ENCODE measurements around the gene UNC80.

UNC80 gene

DNA sequence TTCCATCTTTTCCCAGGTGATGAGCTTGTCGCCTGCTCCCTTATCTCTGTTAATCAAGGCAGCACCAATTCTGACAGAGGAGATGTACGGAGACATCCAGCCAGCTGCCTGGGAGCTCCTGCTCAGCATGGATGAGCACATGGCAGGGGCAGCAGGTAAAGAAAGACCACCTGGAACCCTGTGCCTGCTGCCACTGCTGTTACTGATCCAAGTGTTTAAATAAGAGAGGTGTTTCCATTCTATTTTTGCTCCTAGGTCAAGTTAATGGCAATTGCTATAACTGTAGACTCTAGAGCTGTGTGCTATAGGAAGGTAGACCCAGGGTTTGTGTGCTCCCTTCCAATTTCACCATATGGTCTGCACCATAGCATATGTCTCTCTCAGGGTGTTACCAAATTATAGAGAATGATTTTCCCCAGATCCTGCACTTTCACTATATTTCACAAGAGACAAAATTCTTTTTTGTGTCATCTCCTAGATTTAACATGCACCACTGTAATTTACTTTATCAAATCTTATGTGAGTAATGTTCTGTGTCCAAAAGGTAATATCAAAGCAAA is 142.2 kb downstream of the UNC80 start:
- TF ChIP-seq, protein P1, sequence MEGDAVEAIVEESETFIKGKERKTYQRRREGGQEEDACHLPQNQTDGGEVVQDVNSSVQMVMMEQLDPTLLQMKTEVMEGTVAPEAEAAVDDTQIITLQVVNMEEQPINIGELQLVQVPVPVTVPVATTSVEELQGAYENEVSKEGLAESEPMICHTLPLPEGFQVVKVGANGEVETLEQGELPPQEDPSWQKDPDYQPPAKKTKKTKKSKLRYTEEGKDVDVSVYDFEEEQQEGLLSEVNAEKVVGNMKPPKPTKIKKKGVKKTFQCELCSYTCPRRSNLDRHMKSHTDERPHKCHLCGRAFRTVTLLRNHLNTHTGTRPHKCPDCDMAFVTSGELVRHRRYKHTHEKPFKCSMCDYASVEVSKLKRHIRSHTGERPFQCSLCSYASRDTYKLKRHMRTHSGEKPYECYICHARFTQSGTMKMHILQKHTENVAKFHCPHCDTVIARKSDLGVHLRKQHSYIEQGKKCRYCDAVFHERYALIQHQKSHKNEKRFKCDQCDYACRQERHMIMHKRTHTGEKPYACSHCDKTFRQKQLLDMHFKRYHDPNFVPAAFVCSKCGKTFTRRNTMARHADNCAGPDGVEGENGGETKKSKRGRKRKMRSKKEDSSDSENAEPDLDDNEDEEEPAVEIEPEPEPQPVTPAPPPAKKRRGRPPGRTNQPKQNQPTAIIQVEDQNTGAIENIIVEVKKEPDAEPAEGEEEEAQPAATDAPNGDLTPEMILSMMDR (IDR thresholded peaks at IDR 0.05; ENCODE audit: insufficient read depth, low read depth, low read length, missing control alignments), result no peak
- no peak for DNase-seq (ENCODE audit: low read depth)
- H3K4me3 ChIP-seq (ENCODE audit: low read length), result no peak overlapping the region

DNA sequence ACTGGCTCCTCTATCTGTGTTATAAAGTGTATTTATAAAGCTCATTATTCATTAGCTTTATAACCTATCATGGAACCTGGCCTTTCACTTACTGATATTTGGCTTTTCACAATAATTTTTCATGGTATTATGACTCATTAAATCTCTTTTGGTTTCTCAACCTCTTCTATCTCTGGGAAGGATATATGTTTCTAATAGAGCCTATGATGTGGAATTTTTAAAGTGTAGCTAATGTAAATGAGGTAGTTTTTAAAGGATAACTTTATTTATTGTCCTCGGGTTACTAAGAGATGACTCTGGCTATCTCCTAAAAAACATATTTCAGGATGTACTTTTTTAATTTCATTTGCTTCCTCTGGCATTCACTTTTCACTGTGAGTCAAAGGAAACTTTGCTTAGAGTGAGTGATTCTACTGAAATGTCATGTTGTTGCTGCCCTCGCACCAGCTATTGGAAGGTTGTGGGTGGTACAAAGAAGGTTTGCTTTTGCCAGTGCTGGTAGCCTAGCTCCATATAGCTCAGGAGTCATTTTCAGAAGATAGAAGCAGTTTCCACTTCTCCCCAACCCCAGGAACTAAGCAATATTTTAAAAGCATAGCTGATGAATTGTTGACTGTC is 145.6 kb downstream of the UNC80 start:
- TF ChIP-seq, protein P1 (IDR thresholded peaks at IDR 0.05; ENCODE audit: insufficient read depth, low read depth, low read length, missing control alignments), result no peak
- no peak for DNase-seq (ENCODE audit: low read depth)
- no peak overlapping the region for H3K4me3 ChIP-seq (ENCODE audit: low read length)

DNA sequence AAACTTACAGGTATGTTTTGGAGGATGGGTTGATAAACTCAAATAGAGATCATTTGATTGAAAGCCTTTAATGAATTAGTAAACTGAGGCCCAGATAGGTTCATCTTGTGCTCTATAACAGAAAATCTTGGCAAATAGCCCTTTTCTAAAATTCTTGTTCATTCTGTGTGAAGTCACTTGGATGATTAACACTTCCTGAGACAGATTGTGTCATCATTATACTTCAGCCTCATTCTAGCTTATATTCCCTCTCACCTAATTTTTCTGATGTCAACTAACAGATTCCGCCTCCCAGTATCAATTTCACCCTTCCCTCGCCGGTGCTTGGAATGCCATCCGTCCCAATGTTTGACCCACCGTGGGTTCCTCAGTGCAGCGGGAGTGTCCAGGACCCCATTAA is 146.6 kb downstream of the UNC80 start:
- TF ChIP-seq, protein P1 (IDR thresholded peaks at IDR 0.05; ENCODE audit: insufficient read depth, low read depth, low read length, missing control alignments), result no peak
- peak; percentile 45 for DNase-seq (ENCODE audit: low read depth)

DNA sequence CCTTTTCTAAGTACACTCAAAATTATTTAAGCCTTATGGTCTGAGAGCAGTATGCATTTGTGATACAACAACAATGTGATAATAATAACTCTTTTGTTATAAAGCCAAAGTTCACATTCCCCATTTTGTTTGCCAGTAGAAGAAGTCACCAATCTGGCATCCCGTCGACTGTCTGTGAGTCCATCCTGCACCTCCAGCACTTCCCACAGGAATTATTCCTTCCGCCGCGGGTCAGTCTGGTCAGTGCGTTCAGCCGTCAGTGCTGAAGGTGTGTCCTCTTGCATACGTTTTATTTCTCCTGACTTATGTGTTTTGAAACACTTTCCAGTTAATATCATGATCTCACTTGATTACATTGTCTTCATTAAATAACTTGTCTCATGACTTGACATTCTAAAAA is 150.5 kb downstream of the UNC80 start:
- TF ChIP-seq, protein P1 (IDR thresholded peaks at IDR 0.05; ENCODE audit: insufficient read depth, low read depth, low read length, missing control alignments), result no peak
- DNase-seq (ENCODE audit: low read depth), result no peak
- H3K4me3 ChIP-seq (ENCODE audit: low read length), result no peak overlapping the region

More for the DNA sequence above, 146.6 kb downstream of the UNC80 start:
- H3K4me3 ChIP-seq (ENCODE audit: low read length), result no peak overlapping the region

DNA sequence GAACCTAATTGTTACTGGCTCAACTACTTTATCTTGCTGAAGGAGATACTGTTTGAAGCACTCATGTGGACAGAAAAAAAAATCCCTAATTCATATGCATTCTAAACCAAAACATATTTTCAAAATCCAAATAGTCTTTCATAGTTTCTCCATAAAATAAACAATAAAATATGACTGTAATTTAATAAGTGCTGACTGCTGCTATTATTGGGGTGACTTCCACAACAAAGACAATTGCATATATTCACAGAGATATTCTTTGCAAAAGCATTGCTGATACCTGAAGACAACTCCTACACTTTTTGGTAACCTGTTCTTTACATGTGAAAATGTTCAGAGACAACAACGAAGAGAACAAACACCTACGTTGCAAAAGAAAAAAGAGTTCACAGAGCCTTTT is 157.7 kb downstream of the UNC80 start:
- no peak overlapping the region for H3K4me3 ChIP-seq (ENCODE audit: low read length)
- no peak for DNase-seq (ENCODE audit: low read depth)
- TF ChIP-seq, protein P1 (IDR thresholded peaks at IDR 0.05; ENCODE audit: insufficient read depth, low read depth, low read length, missing control alignments), result no peak

DNA sequence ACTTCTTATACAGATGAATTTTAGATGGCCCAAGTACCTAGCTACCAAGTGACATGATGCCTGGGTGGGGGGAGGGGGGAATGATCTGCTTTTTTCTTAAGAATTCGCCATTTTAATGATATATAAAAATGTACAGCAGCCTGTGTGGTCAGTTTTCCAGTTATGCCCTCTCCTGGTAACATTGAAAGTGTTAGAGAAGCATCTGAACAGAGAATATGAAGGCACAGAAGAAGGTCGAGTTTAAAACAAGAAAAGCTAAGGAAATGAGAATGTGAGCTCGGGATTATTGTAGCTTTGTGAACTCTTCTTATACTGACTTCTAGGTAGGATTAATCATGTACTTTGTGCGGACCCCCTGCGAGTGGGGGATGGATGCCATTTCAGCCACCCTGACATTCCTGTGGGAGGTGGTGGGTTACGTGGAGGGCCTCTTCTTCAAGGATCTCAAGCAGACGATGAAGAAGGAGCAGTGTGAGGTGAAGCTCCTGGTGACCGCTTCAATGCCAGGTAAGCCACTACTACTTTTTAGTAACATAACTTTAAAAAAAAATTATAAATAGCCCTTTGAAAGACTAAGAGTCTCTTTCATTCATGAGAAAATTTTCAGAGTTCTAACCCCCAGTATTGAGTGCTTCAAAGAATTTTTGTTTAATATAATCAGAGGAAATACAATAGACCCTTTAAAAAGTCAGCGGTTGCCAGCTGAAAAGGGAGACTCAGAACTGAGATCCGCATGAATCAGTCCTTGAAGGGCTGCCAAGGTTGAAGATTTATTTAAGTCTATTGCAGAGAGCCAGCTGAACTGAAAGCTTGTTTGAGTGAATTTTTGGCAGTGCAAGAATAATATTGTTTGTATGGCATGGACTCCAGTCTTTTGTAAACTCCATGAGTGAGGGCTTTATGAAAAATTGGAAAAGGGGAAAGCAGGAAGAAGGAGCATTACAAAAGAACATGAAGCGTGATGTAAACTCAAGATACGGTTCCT is 162.2 kb downstream of the UNC80 start:
- DNase-seq (ENCODE audit: low read depth), result peak; percentile 59
- no peak overlapping the region for H3K4me3 ChIP-seq (ENCODE audit: low read length)
- TF ChIP-seq, protein P1 (IDR thresholded peaks at IDR 0.05; ENCODE audit: insufficient read depth, low read depth, low read length, missing control alignments), result no peak

Measured in epithelial cell of esophagus (primary cell).